ENCODE results near the gene CTSD. TPM values are rescaled to one million over a fixed set of nuclear protein-coding genes. Genes with fewer than 3 reads are reported as not detected.

CTSD gene
- total RNA-seq, 1 experiment from 2014 or later: 199 TPM

DNA sequence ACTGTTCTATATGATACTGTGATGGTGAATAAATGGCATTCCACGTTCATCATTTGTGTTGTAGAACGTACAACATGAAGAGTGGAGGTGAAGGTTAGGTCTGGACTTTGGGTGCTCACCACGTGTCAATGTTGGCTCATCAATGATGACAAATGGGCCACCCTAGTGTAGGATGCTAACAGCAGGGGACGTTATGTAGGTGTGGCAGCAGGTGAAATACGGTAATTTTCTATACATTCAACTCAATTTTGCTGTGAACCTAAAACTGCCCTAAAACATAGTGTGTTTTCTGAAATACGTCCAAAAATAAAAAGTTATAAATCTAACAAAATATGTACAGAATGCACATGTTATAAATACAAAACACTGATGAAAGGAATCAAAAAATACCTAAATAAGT, 60.6 kb downstream of the CTSD start (continued):
- TF ChIP-seq, protein P1, sequence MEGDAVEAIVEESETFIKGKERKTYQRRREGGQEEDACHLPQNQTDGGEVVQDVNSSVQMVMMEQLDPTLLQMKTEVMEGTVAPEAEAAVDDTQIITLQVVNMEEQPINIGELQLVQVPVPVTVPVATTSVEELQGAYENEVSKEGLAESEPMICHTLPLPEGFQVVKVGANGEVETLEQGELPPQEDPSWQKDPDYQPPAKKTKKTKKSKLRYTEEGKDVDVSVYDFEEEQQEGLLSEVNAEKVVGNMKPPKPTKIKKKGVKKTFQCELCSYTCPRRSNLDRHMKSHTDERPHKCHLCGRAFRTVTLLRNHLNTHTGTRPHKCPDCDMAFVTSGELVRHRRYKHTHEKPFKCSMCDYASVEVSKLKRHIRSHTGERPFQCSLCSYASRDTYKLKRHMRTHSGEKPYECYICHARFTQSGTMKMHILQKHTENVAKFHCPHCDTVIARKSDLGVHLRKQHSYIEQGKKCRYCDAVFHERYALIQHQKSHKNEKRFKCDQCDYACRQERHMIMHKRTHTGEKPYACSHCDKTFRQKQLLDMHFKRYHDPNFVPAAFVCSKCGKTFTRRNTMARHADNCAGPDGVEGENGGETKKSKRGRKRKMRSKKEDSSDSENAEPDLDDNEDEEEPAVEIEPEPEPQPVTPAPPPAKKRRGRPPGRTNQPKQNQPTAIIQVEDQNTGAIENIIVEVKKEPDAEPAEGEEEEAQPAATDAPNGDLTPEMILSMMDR (IDR thresholded peaks at IDR 0.05): no peak
- TF ChIP-seq, protein P2, sequence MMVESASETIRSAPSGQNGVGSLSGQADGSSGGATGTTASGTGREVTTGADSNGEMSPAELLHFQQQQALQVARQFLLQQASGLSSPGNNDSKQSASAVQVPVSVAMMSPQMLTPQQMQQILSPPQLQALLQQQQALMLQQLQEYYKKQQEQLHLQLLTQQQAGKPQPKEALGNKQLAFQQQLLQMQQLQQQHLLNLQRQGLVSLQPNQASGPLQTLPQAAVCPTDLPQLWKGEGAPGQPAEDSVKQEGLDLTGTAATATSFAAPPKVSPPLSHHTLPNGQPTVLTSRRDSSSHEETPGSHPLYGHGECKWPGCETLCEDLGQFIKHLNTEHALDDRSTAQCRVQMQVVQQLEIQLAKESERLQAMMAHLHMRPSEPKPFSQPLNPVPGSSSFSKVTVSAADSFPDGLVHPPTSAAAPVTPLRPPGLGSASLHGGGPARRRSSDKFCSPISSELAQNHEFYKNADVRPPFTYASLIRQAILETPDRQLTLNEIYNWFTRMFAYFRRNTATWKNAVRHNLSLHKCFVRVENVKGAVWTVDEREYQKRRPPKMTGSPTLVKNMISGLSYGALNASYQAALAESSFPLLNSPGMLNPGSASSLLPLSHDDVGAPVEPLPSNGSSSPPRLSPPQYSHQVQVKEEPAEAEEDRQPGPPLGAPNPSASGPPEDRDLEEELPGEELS (CRISPR knock-in tag; IDR thresholded peaks at IDR 0.05): no peak
- TF ChIP-seq, protein P3, sequence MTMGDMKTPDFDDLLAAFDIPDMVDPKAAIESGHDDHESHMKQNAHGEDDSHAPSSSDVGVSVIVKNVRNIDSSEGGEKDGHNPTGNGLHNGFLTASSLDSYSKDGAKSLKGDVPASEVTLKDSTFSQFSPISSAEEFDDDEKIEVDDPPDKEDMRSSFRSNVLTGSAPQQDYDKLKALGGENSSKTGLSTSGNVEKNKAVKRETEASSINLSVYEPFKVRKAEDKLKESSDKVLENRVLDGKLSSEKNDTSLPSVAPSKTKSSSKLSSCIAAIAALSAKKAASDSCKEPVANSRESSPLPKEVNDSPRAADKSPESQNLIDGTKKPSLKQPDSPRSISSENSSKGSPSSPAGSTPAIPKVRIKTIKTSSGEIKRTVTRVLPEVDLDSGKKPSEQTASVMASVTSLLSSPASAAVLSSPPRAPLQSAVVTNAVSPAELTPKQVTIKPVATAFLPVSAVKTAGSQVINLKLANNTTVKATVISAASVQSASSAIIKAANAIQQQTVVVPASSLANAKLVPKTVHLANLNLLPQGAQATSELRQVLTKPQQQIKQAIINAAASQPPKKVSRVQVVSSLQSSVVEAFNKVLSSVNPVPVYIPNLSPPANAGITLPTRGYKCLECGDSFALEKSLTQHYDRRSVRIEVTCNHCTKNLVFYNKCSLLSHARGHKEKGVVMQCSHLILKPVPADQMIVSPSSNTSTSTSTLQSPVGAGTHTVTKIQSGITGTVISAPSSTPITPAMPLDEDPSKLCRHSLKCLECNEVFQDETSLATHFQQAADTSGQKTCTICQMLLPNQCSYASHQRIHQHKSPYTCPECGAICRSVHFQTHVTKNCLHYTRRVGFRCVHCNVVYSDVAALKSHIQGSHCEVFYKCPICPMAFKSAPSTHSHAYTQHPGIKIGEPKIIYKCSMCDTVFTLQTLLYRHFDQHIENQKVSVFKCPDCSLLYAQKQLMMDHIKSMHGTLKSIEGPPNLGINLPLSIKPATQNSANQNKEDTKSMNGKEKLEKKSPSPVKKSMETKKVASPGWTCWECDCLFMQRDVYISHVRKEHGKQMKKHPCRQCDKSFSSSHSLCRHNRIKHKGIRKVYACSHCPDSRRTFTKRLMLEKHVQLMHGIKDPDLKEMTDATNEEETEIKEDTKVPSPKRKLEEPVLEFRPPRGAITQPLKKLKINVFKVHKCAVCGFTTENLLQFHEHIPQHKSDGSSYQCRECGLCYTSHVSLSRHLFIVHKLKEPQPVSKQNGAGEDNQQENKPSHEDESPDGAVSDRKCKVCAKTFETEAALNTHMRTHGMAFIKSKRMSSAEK (CRISPR knock-in tag; IDR thresholded peaks at IDR 0.05; ENCODE audit: borderline replicate concordance): no peak
- TF ChIP-seq, protein P4, sequence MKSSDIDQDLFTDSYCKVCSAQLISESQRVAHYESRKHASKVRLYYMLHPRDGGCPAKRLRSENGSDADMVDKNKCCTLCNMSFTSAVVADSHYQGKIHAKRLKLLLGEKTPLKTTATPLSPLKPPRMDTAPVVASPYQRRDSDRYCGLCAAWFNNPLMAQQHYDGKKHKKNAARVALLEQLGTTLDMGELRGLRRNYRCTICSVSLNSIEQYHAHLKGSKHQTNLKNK (CRISPR knock-in tag; IDR thresholded peaks at IDR 0.05): no peak
- no peak for TF ChIP-seq ZNF317 (CRISPR knock-in tag; IDR thresholded peaks at IDR 0.05; ENCODE audit: borderline replicate concordance, low read depth)
- no peak for TF ChIP-seq FOXJ3 (CRISPR knock-in tag; IDR thresholded peaks at IDR 0.05; ENCODE audit: borderline replicate concordance)

Other genes starting within 250 kb of the CTSD start
- 1.7 to 2.5 TPM (median 2.4 TPM) in 3 replicates for gene DUSP8, start 191.7 kb downstream of the CTSD start, total RNA-seq (2021)
- not detected in 3 replicates for gene KRTAP5-1, start 178.6 kb downstream of the CTSD start, total RNA-seq (2021)
- not detected in 3 replicates for gene KRTAP5-2, start 165.6 kb downstream of the CTSD start, total RNA-seq (2021)
- gene KRTAP5-3, start 155.5 kb downstream of the CTSD start, total RNA-seq (2021): not detected in 3 replicates
- gene KRTAP5-4, start 141.8 kb downstream of the CTSD start, total RNA-seq (2021): not detected in 3 replicates
- not detected in 3 replicates for gene KRTAP5-5, start 134.2 kb downstream of the CTSD start, total RNA-seq (2021)
- gene KRTAP5-6, start 66.7 kb downstream of the CTSD start, total RNA-seq (2021): 0.35 TPM in 1 of 3 replicates, not detected in the others
- gene IFITM10, start 13.3 kb downstream of the CTSD start, total RNA-seq (2021): 0.80 to 1.7 TPM (median 1.3 TPM) in 3 replicates
- gene SYT8, start 71.1 kb upstream of the CTSD start, total RNA-seq (2021): 0.37 TPM in 1 of 3 replicates, not detected in the others
- 0.41 TPM in 1 of 3 replicates, not detected in the others for gene TNNI2, start 75.1 kb upstream of the CTSD start, total RNA-seq (2021)
- gene LSP1, start 89.2 kb upstream of the CTSD start, total RNA-seq (2021): 0.77 to 1.7 TPM (median 1.0 TPM) in 3 replicates
- gene PRR33, start 128.0 kb upstream of the CTSD start, total RNA-seq (2021): not detected in 3 replicates
- gene TNNT3, start 155.8 kb upstream of the CTSD start, total RNA-seq (2021): not detected in 3 replicates
- gene MRPL23, start 183.4 kb upstream of the CTSD start, total RNA-seq (2021): 59.4 to 73.0 TPM (median 61.0 TPM) in 3 replicates
- gene H19, start 233.9 kb upstream of the CTSD start, total RNA-seq (2021): 9.8 to 12.7 TPM (median 11.7 TPM) in 3 replicates